Measurements from ENCODE around the gene SFMBT2.

DNA sequence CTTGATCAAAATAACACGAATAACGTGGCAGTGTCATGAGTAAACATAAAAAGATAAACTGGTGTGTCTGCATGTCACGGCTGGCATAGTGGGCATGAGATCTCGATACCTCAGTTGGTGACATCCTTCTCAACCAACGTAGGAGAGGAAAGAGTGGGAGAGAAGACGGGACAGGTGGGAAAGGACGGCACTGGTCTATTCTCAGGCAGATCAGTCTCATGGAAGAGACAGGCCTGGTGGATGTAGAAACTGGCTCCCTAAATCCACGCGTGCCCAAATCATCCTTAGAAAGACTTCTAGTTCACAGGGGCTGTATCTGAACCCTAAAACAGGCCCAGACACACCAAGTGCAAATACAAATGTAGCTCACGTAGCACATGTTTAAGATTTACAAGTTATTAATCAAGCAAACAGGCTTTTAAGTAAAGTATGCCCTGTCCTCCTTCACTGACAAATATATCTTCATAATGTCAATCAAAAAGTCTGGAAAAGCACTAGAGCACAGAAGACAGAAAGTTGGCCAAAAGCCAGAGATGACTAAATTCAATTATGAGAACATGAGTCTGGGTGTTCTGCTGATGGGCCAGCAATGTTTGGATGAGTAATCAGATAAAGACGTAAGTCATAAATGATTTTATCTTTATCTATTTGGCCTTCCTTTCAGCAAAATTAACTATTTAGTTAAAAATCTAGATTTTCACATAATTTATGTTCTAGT is 56.3 kb downstream of the SFMBT2 start:
- TF ChIP-seq POLR2AphosphoS5 (IDR thresholded peaks at IDR 0.05; ENCODE audit: borderline replicate concordance, low read depth, low read length) (no peak), EZH2 (IDR thresholded peaks at IDR 0.05) (no peak), FOXP2 (optimal IDR thresholded peaks at IDR 0.05; ENCODE audit: control extremely low read depth, extremely low read length, insufficient read depth) (no peak)

Measured in SK-N-MC (cell line).